ENCODE data around the gene S100A2. TPM values are rescaled to one million over a fixed set of nuclear protein-coding genes. Genes with fewer than 3 reads are reported as not detected.

Gene S100A2
- 1,000 to 10,000 TPM; 2,831 to 3,591 TPM for polyA plus RNA-seq

DNA sequence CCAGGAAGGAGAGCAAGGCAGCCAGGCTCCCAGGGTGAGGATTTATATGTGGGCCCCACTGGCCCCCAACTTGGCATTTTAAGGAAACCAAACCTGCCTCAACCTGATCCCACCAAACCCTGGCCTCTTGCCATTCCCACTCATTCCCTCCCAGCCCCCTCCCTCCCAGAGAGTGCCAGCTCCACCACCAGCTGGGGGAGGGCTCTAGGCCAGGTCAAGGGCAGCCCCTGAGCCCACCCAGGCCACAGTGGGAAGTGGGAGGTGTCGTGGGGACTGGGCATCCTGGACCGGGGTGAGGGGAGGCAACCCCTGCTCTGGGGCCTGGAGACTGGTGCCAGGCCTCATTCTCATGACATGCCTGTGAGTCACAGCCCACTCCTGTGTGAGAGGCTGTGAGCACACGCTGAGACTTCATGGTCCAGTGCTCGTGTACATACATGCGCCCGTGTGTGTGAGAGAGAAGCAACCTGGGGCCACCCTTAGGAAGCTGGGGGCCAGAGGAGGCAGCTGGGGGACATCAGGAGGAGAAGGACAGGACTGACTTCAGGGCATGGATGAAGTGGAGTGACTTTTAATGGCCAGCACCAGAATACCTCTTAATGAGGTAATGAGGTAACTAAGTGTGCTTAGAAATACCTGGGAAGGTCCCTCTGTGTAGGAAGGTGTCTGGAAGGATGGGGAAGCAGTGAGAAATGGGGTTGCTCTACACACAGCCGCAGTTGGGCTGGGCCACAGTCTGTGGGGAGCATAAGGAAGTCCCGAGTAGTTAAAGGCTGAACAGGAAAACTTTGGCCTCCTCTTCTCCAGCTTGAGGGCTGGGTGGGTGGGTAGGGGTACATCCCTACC lies at the start of gene S100A2:
Gene S100A2 (minus strand): TSS at position 316 of the 846 bp plus-strand sequence. CDS start 1,967 bp downstream, outside the sequence.
- peaks cover 3 to 16% of the 10 kb centered on the region in 2 donors for H3K4me1 ChIP-seq (ENCODE audit: control insufficient read depth in 2 of 2, insufficient read depth in 2 of 2, low read length in 1 of 2)
- H3K4me3 ChIP-seq (ENCODE audit: low read depth in 1 of 2, low read length in 2 of 2): peak within 1 kb of the TSS; percentile 61 to 72
- no peaks in the 10 kb centered on the region for H3K27me3 ChIP-seq (ENCODE audit: control insufficient read depth in 1 of 2, insufficient read depth in 2 of 2, low read length in 2 of 2)
- H3K36me3 ChIP-seq (ENCODE audit: control insufficient read depth in 2 of 2, insufficient read depth in 2 of 2, low read length in 1 of 2): peaks cover 0 to 10% of the 10 kb centered on the region in 2 donors
- no peaks in the 10 kb centered on the region for H3K9me3 ChIP-seq (ENCODE audit: control insufficient read depth in 2 of 2, insufficient read depth in 1 of 2, low read depth in 1 of 2, low read length in 1 of 2)
- WGBS, 2 donors: 14 to 31% methylated on average over 7 to 8 of the region's 8 CpGs
- H3K27ac ChIP-seq (ENCODE audit: low read depth in 2 of 2, low read length in 1 of 2): peak within 1 kb of the TSS; percentile 98 to 100

- H3K4me1 ChIP-seq (ENCODE audit: control insufficient read depth in 2 of 2, insufficient read depth in 2 of 2, low read length in 1 of 2): peaks cover 2 to 15% of the 10 kb centered on the region in 2 donors
- no peaks in the 10 kb centered on the region for H3K27me3 ChIP-seq (ENCODE audit: control insufficient read depth in 1 of 2, insufficient read depth in 2 of 2, low read length in 2 of 2)
- H3K9me3 ChIP-seq (ENCODE audit: control insufficient read depth in 2 of 2, insufficient read depth in 1 of 2, low read depth in 1 of 2, low read length in 1 of 2): no peaks in the 10 kb centered on the region
- 53 to 67% methylated on average over 2 of the region's 2 CpGs for WGBS, 2 donors
- H3K27ac ChIP-seq (ENCODE audit: low read depth in 2 of 2, low read length in 1 of 2): peak overlapping the region; percentile 96 to 98
- H3K4me3 ChIP-seq (ENCODE audit: low read depth in 1 of 2, low read length in 2 of 2): peak overlapping the region; percentile 60 to 93
- no peaks in the 10 kb centered on the region for H3K36me3 ChIP-seq (ENCODE audit: control insufficient read depth in 2 of 2, insufficient read depth in 2 of 2, low read length in 1 of 2)
Observed at GRCh38 chr1:153615406-153615805, 49.8 kb upstream of the S100A2 start.

DNA sequence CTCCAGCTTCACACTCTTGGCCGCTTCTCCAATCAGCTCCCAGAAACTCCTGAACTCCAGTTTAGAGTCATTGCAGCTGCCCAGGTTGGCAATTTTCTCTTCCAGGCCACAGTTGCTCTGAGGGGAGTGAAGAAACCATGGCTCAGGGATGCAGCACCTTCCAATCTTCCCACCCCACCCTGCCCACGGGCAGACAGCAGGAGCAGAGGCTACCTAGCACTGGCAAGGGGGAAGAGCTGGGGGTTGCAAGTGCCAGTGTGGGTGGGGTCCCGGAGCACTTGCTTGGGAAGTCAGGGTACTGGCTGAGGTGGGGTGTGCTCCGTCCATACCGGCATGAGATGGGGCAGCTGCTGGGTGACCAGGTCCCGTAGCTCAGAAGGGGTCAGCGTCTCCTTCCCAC lies 49.3 kb upstream of the S100A2 start:
- Histone ChIP-seq H3K27ac (ENCODE audit: low read depth in 2 of 2, low read length in 1 of 2) (peak overlapping the region; percentile 96 to 98), H3K4me3 (ENCODE audit: low read depth in 1 of 2, low read length in 2 of 2) (peak overlapping the region; percentile 60 to 93), H3K4me1 (ENCODE audit: control insufficient read depth in 2 of 2, insufficient read depth in 2 of 2, low read length in 1 of 2) (peaks cover 2 to 18% of the 10 kb centered on the region in 2 donors), H3K27me3 (ENCODE audit: control insufficient read depth in 1 of 2, insufficient read depth in 2 of 2, low read length in 2 of 2) (no peaks in the 10 kb centered on the region), H3K36me3 (ENCODE audit: control insufficient read depth in 2 of 2, insufficient read depth in 2 of 2, low read length in 1 of 2) (no peaks in the 10 kb centered on the region), H3K9me3 (ENCODE audit: control insufficient read depth in 2 of 2, insufficient read depth in 1 of 2, low read depth in 1 of 2, low read length in 1 of 2) (no peaks in the 10 kb centered on the region)
- WGBS, 2 donors: 63 to 77% methylated on average over 7 of the region's 7 CpGs

- Histone ChIP-seq H3K4me3 (ENCODE audit: low read depth in 1 of 2, low read length in 2 of 2) (peak overlapping the region; percentile 60 to 93), H3K36me3 (ENCODE audit: control insufficient read depth in 2 of 2, insufficient read depth in 2 of 2, low read length in 1 of 2) (no peaks in the 10 kb centered on the region), H3K27me3 (ENCODE audit: control insufficient read depth in 1 of 2, insufficient read depth in 2 of 2, low read length in 2 of 2) (no peaks in the 10 kb centered on the region), H3K9me3 (ENCODE audit: control insufficient read depth in 2 of 2, insufficient read depth in 1 of 2, low read depth in 1 of 2, low read length in 1 of 2) (no peaks in the 10 kb centered on the region), H3K27ac (ENCODE audit: low read depth in 2 of 2, low read length in 1 of 2) (peak overlapping the region; percentile 96 to 98), H3K4me1 (ENCODE audit: control insufficient read depth in 2 of 2, insufficient read depth in 2 of 2, low read length in 1 of 2) (peaks cover 2 to 18% of the 10 kb centered on the region in 2 donors)
- WGBS, 2 donors: 57 to 62% methylated on average over 2 of the region's 2 CpGs
Observed at GRCh38 chr1:153614189-153614900, 48.7 kb upstream of the S100A2 start.

- Histone ChIP-seq H3K27me3 (ENCODE audit: control insufficient read depth in 1 of 2, insufficient read depth in 2 of 2, low read length in 2 of 2) (no peaks in the 10 kb centered on the region), H3K27ac (ENCODE audit: low read depth in 2 of 2, low read length in 1 of 2) (peak overlapping the region; percentile 96 to 98), H3K4me3 (ENCODE audit: low read depth in 1 of 2, low read length in 2 of 2) (peak overlapping the region; percentile 76 to 93), H3K36me3 (ENCODE audit: control insufficient read depth in 2 of 2, insufficient read depth in 2 of 2, low read length in 1 of 2) (peaks cover 0 to 2% of the 10 kb centered on the region in 2 donors), H3K4me1 (ENCODE audit: control insufficient read depth in 2 of 2, insufficient read depth in 2 of 2, low read length in 1 of 2) (peaks cover 2 to 23% of the 10 kb centered on the region in 2 donors), H3K9me3 (ENCODE audit: control insufficient read depth in 2 of 2, insufficient read depth in 1 of 2, low read depth in 1 of 2, low read length in 1 of 2) (no peaks in the 10 kb centered on the region)
- WGBS, 2 donors: 45 to 52% methylated on average over 5 of the region's 5 CpGs
Observed at GRCh38 chr1:153613406-153613805, 47.8 kb upstream of the S100A2 start.

DNA sequence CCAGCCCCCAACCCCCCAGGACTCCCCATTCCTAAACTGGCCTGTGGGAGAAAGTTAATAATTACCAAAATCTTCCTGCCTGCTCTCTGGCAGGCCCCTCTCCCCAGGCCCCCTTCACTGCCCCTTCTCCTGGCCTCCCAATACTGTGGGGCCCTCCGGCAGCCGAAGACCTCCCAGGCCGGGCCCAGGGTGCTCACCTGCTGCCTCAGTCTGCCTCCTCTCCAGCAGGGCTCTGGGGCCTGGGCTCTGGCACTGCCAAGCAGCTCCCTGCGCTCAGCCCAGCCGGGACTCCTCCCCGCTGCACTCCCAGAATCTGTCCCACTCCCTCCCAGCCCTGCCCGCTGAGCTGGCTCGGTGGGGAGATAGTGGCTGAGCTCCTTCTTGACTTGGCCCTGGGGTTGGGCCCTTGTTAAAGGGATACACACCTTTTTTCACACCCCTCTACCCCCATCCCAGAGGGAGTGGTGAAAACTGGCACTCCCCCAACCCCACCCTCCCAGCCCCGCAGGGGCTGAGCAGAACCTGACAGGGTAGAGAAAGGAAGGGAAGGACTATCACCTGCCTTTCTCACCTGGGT lies 47.2 kb upstream of the S100A2 start, which contains the start of gene S100A16:
Gene S100A16 (minus strand): TSS at position 383 of the 577 bp plus-strand sequence. CDS start 4,986 bp downstream, outside the sequence.
- no peaks in the 10 kb centered on the region for H3K27me3 ChIP-seq (ENCODE audit: control insufficient read depth in 1 of 2, insufficient read depth in 2 of 2, low read length in 2 of 2)
- H3K4me3 ChIP-seq (ENCODE audit: low read depth in 1 of 2, low read length in 2 of 2): peak within 1 kb of the TSS; percentile 76 to 93
- H3K4me1 ChIP-seq (ENCODE audit: control insufficient read depth in 2 of 2, insufficient read depth in 2 of 2, low read length in 1 of 2): peaks cover 2 to 29% of the 10 kb centered on the region in 2 donors
- H3K36me3 ChIP-seq (ENCODE audit: control insufficient read depth in 2 of 2, insufficient read depth in 2 of 2, low read length in 1 of 2): peaks cover 0 to 2% of the 10 kb centered on the region in 2 donors
- H3K27ac ChIP-seq (ENCODE audit: low read depth in 2 of 2, low read length in 1 of 2): peak within 1 kb of the TSS; percentile 96 to 98
- whole genome bisulfite sequencing, 2 donors: 26 to 27% methylated on average over 9 of the region's 9 CpGs
- H3K9me3 ChIP-seq (ENCODE audit: control insufficient read depth in 2 of 2, insufficient read depth in 1 of 2, low read depth in 1 of 2, low read length in 1 of 2): no peaks in the 10 kb centered on the region

DNA sequence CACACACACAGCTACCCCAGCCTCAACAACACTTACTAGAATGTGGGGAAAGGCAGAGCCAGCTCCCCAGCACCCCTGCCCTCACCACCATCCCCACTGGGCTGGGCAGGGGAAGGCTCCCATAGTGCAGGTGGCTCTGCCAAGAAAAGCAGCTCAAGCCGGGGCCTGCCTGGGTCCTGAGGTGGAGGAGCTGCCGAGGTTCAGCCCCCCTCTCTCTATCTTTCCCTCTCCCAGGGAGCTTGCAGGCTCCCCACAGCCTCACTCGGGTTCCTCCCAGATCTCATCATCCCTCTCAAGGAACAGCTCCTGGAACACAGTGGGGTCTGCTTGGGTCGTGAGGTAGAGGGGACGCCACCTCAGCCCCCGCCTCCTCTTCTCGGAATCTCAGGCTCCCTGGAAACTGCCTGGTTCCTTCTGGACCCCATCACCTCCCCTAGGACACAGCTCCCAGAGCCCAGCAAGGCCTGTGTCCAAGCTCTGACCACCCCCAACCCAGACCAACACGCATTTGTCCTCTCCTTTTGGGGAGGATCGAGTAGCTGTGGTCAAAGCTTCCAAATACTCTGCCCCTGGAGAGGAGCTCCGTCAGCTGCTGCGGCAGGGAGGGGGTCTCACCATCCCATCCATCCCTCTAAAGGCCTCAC lies 46.6 kb upstream of the S100A2 start:
- Histone ChIP-seq H3K36me3 (ENCODE audit: control insufficient read depth in 2 of 2, insufficient read depth in 2 of 2, low read length in 1 of 2) (peaks cover 0 to 8% of the 10 kb centered on the region in 2 donors), H3K27me3 (ENCODE audit: control insufficient read depth in 1 of 2, insufficient read depth in 2 of 2, low read length in 2 of 2) (no peaks in the 10 kb centered on the region), H3K4me3 (ENCODE audit: low read depth in 1 of 2, low read length in 2 of 2) (peak overlapping the region; percentile 76 to 93), H3K27ac (ENCODE audit: low read depth in 2 of 2, low read length in 1 of 2) (peak overlapping the region; percentile 96 to 98), H3K4me1 (ENCODE audit: control insufficient read depth in 2 of 2, insufficient read depth in 2 of 2, low read length in 1 of 2) (peaks cover 0 to 24% of the 10 kb centered on the region in 2 donors), H3K9me3 (ENCODE audit: control insufficient read depth in 2 of 2, insufficient read depth in 1 of 2, low read depth in 1 of 2, low read length in 1 of 2) (no peaks in the 10 kb centered on the region)
- 32 to 41% methylated on average over 11 of the region's 11 CpGs for WGBS, 2 donors

- peak overlapping the region; percentile 76 to 93 for H3K4me3 ChIP-seq (ENCODE audit: low read depth in 1 of 2, low read length in 2 of 2)
- H3K4me1 ChIP-seq (ENCODE audit: control insufficient read depth in 2 of 2, insufficient read depth in 2 of 2, low read length in 1 of 2): peaks cover 0 to 17% of the 10 kb centered on the region in 2 donors
- H3K36me3 ChIP-seq (ENCODE audit: control insufficient read depth in 2 of 2, insufficient read depth in 2 of 2, low read length in 1 of 2): peaks cover 0 to 17% of the 10 kb centered on the region in 2 donors
- WGBS, 2 donors: 43 to 55% methylated on average over 1 of the region's 1 CpG
- no peaks in the 10 kb centered on the region for H3K9me3 ChIP-seq (ENCODE audit: control insufficient read depth in 2 of 2, insufficient read depth in 1 of 2, low read depth in 1 of 2, low read length in 1 of 2)
- peak overlapping the region; percentile 96 to 98 for H3K27ac ChIP-seq (ENCODE audit: low read depth in 2 of 2, low read length in 1 of 2)
- no peaks in the 10 kb centered on the region for H3K27me3 ChIP-seq (ENCODE audit: control insufficient read depth in 1 of 2, insufficient read depth in 2 of 2, low read length in 2 of 2)
Observed at GRCh38 chr1:153611356-153611755, 45.7 kb upstream of the S100A2 start.
